NCI-H1436 (cell line): ENCODE results near the gene ZNF577.

ENCODE experiments used
- DNase-seq: peaks from one replicate; lab custom pipeline; 2025; lab: John Stamatoyannopoulos, UW

The ZNF577 gene

GRCh38 chr19:51861870-51862622 is 25.7 kb downstream of the ZNF577 start:
- DNase-seq: no peak

DNA sequence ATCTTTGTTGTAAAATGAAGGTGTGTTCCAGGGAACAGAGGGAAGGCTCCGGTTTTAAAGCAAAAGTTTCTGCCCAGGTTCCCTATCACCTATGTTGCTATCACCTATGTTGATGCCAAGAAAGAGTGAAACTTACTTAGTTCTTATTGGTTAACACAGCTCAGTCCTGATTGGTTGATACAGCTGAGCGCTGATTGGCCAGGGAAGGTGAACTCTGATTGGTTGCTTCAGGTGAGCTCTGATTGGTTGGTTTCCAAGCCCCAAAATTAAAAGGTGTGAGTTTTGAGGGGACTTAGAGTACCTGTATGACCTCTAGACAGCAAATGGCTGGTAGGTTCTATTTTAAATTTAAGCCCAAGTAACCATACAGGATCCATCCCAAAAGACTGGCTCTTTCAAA is 50.6 kb downstream of the ZNF577 start:
- no peak for DNase-seq

GRCh38 chr19:51830274-51830673 is 57.5 kb downstream of the ZNF577 start:
- DNase-seq: no peak

- DNase-seq: no peak
Measured at GRCh38 chr19:51824281-51825005, 63.3 kb downstream of the ZNF577 start.

- no peak for DNase-seq
Measured at GRCh38 chr19:51822946-51823345, 64.8 kb downstream of the ZNF577 start.

DNA sequence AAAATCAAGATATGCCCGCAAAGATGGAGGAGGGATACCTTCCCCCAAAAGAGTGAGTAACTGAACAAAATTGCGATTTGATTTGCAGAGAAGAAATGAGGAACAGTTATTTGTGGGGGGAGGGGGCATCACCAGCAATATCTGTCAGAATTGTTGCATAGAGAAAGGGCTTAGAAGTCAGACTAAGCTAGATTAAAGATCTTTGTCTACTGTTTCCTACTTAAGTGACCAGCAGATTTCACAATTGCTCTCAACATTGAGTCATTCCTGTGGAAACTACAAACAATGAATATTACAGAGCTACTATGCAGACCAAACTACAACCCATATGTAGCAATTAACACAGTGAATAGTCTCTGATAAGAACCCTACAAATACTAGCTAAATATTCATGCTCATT is 65.4 kb downstream of the ZNF577 start:
- DNase-seq: no peak

GRCh38 chr19:51821921-51822320 is 65.8 kb downstream of the ZNF577 start:
- no peak for DNase-seq

GRCh38 chr19:51821456-51821855 is 66.3 kb downstream of the ZNF577 start:
- DNase-seq: no peak
